GM12864 (cell line): ENCODE measurements around the gene RRH.
"Not testable (repeated sequence)": the region's sequence is repeated elsewhere in the genome, so short reads cannot be mapped to it uniquely, and the experiment has no call there.

Experiments used
- DNase-seq: peaks from one replicate; pipeline ENCODE4 v3.0.0-alpha.2; 2011; ENCODE audit warnings: low read depth
- H3K4me3 ChIP-seq: 2 replicates; pipeline ENCODE4 v1.5.1; 2011; ENCODE audit warnings: mild to moderate bottlenecking, low read depth, low read length, control low read depth
- TF ChIP-seq, protein P1 (sequence below): IDR thresholded peaks from 2 replicates; pipeline ENCODE4 v1.5.1; 2011; ENCODE audit warnings: low read depth, mild to moderate bottlenecking, moderate library complexity, low read length, control low read depth, inconsistent platforms; ENCODE audit errors: missing control alignments

Gene RRH

DNA sequence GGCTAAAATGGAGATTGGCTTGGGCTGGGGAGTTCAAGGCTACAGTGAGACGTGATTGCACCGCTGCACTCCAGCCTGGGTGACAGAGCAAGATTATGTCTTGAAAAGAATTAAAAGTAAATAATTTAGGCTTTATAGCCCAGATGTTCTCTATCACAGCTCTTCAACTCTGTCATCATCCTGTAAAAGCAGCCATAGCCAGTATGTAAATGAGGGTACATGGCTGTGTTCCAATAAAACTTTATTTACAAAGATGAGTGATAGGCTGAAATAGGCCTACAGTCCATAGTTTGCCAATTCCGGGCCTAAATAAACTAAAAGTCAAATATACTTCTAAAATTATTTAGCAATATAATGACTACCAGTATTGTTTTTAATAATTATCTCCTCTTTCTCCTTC lies 9.2 kb downstream of the RRH start:
- no peak overlapping the region for H3K4me3 ChIP-seq

DNA sequence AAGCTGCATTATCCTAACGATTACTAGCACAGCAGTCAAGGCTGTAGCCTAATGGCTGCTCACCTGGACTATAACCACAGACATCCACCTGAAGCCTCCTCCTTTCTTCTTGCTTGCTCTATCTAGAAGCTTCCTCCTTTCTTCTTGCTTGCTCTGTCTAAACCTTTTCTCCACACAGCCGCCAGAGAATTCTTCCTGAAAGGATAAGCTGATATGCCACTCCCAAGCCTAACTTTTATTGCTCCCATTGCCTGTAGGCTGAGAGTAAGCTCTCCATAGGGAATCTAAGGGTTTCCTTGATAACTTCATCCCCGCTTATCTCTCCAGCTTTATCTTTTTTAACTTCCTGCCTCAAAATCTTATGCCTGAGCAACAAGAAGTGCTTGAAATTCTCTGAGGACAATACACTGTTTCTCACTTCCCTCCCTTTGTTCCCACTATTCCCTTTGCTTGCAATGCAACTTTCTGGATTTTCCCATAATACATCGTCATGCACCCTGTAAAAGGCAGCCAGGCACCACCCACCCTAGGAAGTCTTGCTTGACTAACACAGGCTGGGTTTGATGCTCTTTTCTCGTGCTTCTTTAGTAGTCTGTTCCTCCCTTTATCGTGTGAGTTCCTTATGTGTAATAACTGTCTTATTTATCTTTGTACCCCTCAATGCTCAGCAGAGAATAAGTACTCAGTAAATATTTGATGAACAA lies 18.8 kb downstream of the RRH start:
- H3K4me3 ChIP-seq: no peak overlapping the region
- TF ChIP-seq, protein P1, sequence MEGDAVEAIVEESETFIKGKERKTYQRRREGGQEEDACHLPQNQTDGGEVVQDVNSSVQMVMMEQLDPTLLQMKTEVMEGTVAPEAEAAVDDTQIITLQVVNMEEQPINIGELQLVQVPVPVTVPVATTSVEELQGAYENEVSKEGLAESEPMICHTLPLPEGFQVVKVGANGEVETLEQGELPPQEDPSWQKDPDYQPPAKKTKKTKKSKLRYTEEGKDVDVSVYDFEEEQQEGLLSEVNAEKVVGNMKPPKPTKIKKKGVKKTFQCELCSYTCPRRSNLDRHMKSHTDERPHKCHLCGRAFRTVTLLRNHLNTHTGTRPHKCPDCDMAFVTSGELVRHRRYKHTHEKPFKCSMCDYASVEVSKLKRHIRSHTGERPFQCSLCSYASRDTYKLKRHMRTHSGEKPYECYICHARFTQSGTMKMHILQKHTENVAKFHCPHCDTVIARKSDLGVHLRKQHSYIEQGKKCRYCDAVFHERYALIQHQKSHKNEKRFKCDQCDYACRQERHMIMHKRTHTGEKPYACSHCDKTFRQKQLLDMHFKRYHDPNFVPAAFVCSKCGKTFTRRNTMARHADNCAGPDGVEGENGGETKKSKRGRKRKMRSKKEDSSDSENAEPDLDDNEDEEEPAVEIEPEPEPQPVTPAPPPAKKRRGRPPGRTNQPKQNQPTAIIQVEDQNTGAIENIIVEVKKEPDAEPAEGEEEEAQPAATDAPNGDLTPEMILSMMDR: no peak
- no peak for DNase-seq

More for the DNA sequence above, 9.2 kb downstream of the RRH start:
- TF ChIP-seq, protein P1: no peak
- DNase-seq: no peak

DNA sequence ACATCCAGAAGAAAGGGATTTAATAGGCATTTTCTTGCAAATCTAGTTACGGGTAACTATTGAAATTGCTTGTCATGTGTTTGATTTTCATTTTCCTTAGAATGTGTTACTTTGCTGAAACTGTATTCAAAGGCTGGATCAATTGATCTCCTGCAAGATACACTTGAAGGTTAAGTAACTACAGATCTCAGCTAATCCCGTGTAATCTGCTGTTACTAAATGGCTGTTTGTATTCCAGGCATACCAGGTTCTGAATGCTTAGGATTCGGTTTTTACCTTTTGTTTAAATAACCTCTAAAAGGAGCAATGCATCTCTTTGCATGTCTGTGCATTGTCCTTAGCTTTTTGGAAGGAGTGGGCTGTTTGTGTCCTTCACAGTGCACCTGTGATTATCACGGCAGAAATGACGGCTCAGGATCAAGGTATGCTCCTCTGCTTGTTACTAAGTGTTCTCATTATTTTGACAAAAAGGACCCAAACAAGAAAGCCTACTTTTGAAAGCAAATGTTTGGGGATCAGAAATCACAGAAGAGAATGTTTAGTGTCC lies 20.2 kb downstream of the RRH start, which contains the start of gene LRIT3:
TSS of gene LRIT3 (plus strand) at position 212 of the 547 bp plus-strand sequence. CDS start at position 307, 95 bp downstream.
- no peak for DNase-seq
- TF ChIP-seq, protein P1: no peak
- H3K4me3 ChIP-seq: no peak within 1 kb of the TSS

DNA sequence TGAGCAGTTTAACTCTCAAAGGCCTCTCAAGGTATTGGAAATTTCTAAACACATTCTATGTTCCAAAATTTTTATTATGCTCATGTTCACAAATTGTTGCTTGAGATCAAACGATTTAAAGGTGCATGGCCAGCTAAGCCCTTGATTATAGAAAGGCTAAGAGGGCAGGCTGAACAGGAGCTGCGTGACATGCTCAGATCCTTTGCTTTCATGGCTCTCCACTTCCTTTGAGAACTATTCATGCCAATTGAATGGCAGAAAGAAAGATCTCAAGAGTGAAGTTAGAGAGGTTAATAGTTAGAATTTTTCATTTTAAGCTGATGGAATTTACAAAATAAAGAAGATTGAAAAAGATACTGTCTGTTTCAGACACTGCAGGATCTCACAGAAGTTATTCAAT lies 20.7 kb downstream of the RRH start:
- TF ChIP-seq, protein P1: no peak
- H3K4me3 ChIP-seq: no peak overlapping the region
- DNase-seq: no peak

DNA sequence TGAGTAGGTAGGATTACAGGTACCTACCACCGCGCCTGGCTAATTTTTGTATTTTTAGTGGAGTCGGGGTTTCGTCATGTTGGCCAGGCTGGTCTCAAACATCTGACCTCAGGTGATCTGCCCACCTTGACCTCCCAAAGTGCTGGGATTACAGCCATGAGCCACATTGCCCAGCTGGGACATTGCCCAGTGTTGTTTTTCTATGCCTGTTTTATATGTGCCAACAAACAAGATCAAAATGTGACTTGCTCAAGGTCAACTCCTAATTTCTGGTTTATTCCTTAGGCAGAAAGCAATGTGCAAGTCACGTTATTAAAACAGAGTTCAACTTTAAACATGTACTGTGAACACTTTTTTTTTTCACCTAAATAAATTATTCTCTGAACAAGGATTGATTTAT lies 22.8 kb downstream of the RRH start:
- no peak for DNase-seq
- TF ChIP-seq, protein P1: no peak

DNA sequence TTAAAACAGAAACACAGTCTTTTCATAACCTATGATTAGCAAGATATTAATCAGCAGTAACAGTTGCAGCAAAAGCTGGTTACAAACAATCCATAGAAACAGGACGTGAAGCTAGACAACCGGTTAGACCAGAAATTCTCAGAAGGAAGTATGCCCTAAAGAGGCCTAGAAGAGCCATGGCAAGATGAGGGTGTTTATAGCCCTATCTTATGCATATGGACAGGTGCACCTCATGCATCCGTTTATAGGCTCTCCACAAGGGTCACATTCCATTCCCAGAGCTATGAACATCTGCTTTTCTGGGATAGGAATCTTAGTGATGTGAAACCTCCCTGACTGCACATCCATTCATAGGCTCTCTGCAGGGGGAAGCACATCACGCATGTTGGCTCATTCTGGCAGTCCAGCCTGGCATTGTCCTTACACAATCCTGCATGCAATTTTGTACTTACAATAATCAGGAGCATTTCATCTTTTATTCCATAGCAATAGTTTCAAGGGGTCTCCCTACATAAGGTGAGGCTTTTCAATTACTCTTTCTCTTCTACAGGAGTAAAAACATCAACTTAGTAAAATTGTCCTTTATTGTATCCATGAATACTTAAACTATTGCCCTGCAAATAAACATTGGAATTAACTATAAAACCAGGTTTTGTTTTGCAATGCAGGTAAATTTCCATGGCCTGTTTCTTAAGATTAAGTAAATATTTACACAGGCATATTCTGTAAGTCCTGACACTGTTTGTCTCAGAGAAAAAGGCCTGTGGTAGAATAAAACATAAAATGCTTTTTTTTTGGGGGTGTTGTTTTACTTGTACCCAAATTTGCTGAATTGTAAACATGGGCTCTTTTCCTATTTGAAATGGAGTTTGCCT lies 31.9 kb downstream of the RRH start:
- not testable (repeated sequence) for H3K4me3 ChIP-seq, DNase-seq

More for the DNA sequence above, 22.8 kb downstream of the RRH start:
- H3K4me3 ChIP-seq: no peak overlapping the region

DNA sequence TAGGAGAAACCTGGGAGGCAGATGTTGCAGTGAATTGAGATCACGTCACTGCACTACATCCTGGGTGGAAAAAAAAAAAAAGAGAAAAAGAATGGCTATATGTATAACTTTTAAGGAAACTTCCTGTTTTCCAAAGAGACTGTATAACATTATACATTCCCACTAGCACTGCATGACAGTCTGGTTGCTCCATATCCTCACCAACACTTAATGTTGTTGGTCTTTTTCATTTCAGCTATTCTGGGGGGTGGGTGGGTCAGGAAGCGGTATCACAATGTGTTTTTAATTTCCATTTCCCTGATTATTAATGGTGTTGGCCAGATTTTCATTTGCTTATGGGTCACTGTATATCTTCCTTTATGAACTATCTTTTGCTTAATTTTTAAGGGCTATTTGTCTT lies 33.5 kb downstream of the RRH start:
- TF ChIP-seq, protein P1: no peak
- no peak overlapping the region for H3K4me3 ChIP-seq
- DNase-seq: no peak
